AG04449 (cell line): ENCODE measurements around the gene NGEF.

Experiments
- CTCF ChIA-PET: fragments of 350-600 bp; formaldehyde crosslinking; extraction: SDS; loops from one replicate; lab custom pipeline; 2021; ENCODE audit warnings: antibody characterized with exemption; lab: Yijun Ruan, JAX
- POLR2A ChIA-PET: fragments of 400-600, 350-600 bp; formaldehyde crosslinking; extraction: SDS; loops from one replicate; lab custom pipeline; 2020; ENCODE audit warnings: antibody characterized with exemption, inconsistent platforms; lab: Yijun Ruan, JAX
- DNase-seq: peaks from one replicate; pipeline ENCODE4 v3.0.0-alpha.2; 2010; ENCODE audit warnings: low read depth, low spot score
- H3K4me3 ChIP-seq: 2 replicates; pipeline ENCODE4 v1.5.1; 2011; ENCODE audit warnings: low read depth, mild to moderate bottlenecking, control low read depth, low read length
- TF ChIP-seq, protein P1 (sequence below): IDR thresholded peaks from one replicate; pipeline ENCODE4 v1.5.1; 2011; ENCODE audit warnings: mild to moderate bottlenecking, moderate library complexity, low read length, control low read depth, inconsistent platforms; ENCODE audit not compliant: insufficient read depth; ENCODE audit errors: missing control alignments

Gene NGEF

DNA sequence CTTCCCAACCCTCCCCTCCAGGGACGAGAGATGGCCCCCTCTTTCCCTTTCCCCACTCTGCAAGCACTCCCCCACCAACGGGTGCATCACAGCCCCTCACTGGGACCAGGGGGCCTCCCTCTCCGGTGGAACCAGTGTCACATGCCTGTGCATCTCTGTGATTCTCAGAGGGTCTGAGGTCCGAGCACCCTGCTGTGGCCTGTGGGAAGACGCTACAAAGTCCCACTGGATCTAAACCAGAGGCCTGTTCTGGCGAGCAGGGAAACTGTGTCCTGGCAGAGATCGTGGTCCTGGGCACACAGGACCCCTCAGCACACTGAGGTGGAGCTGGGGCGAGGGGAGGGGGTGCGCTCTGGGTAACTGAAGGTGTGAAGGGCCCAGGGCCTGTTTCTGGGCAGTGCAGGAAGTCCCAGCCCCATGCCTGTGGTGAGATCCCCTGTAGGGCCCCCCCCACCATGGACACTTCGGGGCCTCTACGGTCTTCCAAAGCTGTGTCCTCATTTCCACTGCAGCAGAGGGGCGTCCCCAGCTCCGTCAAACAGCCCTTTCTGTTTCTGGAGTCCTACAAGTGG, 135.0 kb downstream of the NGEF start:
- H3K4me3 ChIP-seq = no peak overlapping the region
- TF ChIP-seq, protein P1, sequence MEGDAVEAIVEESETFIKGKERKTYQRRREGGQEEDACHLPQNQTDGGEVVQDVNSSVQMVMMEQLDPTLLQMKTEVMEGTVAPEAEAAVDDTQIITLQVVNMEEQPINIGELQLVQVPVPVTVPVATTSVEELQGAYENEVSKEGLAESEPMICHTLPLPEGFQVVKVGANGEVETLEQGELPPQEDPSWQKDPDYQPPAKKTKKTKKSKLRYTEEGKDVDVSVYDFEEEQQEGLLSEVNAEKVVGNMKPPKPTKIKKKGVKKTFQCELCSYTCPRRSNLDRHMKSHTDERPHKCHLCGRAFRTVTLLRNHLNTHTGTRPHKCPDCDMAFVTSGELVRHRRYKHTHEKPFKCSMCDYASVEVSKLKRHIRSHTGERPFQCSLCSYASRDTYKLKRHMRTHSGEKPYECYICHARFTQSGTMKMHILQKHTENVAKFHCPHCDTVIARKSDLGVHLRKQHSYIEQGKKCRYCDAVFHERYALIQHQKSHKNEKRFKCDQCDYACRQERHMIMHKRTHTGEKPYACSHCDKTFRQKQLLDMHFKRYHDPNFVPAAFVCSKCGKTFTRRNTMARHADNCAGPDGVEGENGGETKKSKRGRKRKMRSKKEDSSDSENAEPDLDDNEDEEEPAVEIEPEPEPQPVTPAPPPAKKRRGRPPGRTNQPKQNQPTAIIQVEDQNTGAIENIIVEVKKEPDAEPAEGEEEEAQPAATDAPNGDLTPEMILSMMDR = no peak
- DNase-seq = no peak
- ChIA-PET POLR2A (no interaction called here), CTCF (interaction anchor here (1.3 kb wide), 1 partner anchor 177 kb away, joined by 3 read pairs; no protein-coding TSS in a partner anchor)

DNA sequence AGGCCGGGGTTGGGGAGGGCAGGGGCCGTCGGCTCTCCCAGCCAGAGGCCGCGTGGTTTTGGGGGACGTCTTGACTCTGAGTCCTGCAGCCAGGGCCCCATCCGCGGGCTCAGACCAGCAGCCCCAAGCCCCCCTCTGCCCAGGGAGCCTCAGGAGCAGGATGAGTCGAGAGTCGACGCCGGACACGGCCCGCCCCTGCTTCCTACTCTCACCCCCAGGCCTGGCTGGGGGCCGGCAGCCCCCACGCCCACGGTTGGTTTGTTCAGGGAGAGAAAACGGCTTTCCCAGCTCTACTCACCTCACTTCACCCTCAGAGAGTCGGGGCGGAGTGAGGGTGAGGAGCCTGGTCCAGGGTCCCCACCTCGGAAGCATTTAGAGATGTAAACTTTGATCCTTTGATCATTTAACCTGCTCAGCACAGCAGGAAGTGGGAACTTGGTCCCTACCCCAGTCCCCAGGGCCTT, 136.0 kb downstream of the NGEF start:
- TF ChIP-seq, protein P1 = no peak
- DNase-seq = no peak
- ChIA-PET CTCF (interaction anchor here (1.3 kb wide), 1 partner anchor 178 kb away, joined by 3 read pairs; no protein-coding TSS in a partner anchor), POLR2A (no interaction called here)
- H3K4me3 ChIP-seq = no peak overlapping the region; the same call in 1 of the 2 replicates

DNA sequence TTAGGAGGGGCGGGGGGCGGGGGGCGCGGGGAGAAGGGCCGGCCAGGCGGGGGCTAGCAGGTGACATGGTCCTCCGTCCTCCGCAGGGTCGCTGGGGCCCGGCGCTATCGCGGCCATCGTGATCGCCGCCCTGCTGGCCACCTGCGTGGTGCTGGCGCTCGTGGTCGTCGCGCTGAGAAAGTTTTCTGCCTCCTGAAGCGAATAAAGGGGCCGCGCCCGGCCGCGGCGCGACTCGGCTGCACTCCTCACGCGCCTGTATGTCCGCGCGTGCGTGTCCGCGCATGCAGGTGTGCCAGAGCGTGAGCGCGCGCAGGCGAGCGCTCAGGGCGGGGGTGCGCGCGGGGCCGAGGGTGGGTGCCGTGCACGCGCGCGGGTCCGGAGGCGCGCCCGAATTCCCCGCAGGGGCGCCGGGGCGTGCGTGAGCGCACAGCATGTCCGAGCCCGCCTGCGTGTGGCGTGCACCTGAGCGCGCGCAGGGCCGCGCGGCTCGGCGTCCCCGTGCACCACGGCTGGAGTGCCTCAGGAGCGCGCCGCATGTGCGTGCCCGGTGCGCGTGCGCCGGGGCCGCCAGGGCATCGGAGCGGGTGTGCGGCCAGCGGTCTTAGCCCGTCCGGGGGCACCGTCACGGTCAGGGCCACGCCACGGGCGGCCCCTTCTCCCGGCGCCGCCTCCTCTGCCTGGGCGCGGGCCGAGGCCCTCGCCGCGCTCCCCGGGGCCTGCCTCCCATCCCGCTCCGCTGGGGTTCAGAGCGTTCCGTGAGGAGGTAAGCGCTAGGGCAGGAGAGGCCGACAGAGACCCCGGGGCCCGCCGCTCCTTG, 136.7 kb downstream of the NGEF start:
- TF ChIP-seq, protein P1 = no peak
- CTCF ChIA-PET = interaction anchor here (0.6 to 1.3 kb wide), 2 partner anchors 178 kb away, joined by 3 read pairs; no protein-coding TSS in a partner anchor
- peak overlapping the region; percentile 43 for H3K4me3 ChIP-seq
- no peak for DNase-seq
- POLR2A ChIA-PET = no interaction called here

DNA sequence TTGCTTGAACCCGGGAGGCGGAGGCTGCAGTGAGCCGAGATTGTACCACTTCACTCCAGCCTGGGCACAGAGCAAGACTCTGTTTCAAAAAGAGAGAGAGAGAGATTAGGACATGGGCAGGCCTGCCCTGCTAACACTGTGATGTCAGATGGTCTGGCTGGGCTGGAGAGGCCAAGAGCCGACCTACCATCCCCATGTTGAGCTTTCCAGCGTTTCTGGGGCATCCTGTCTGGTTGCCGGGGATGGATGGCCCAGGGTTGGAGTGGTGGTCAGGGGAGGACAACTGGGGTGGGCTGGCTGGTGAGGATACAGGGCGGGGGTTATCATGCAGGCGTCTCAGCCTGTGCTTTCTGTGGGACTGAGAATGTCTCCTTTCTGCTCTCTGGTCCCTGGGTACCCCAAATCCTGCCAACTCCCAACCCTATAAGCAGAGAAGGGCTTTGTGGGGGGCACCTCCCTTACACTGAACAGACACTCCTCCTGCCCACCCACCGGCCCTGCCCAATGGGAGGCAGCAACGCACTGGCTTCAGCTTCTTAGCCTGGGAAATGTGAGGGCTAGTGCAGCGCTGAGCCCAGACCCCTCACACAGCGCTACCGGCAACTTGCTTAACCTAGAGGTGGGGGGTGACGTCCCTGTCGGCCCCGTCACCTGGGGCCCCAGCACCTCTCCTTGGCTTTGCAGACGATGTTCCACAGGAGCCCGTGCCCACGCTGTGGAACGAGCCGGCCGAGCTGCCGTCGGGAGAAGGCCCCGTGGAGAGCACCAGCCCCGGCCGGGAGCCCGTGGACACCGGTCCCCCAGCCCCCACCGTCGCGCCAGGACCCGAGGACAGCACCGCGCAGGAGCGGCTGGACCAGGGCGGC, 137.6 kb downstream of the NGEF start:
- H3K4me3 ChIP-seq = no peak overlapping the region
- no peak for DNase-seq
- TF ChIP-seq, protein P1 = no peak
- CTCF ChIA-PET = interaction anchor here (0.6 kb wide), 1 partner anchor 179 kb away, joined by 3 read pairs; no protein-coding TSS in a partner anchor
- POLR2A ChIA-PET = no interaction called here

DNA sequence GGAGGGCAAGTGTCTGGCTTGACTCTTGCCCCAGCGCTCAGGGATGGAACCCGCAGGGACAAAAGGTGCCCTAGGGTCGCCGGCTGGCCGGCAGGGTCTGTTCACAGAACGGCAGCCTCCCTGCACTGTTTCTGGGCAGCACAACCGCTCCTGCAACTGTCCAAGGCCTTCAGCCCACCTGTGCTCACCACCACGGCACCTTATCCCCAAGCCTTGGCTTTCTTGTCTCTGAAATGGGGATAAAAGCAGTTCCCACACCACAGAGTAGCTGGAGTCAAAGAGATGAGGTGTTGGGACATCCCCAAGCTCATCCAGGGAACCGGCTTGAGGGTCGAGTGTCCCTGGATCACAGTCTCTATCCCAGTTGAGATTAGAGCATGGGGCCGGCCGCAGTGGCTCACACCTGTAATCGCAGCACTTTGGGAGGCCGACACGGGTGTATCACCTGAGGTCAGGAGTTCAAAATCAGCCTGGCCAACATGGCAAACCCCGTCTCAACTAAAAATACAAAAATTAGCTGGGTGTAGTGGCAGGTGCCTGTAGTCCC, 138.3 kb downstream of the NGEF start:
- TF ChIP-seq, protein P1 = no peak
- no peak for DNase-seq
- H3K4me3 ChIP-seq = no peak overlapping the region
- POLR2A ChIA-PET = no interaction called here
- CTCF ChIA-PET = no interaction called here
